ENCODE data around the gene CNOT2.
"Not testable (repeated sequence)": the region's sequence is repeated elsewhere in the genome, so short reads cannot be mapped to it uniquely, and the experiment has no call there.

CNOT2 gene

GRCh38 chr12:70389678-70390077, 146.4 kb downstream of the CNOT2 start:
- no peaks in the 10 kb centered on the region for H3K36me3 ChIP-seq (ENCODE audit: low read length)

DNA sequence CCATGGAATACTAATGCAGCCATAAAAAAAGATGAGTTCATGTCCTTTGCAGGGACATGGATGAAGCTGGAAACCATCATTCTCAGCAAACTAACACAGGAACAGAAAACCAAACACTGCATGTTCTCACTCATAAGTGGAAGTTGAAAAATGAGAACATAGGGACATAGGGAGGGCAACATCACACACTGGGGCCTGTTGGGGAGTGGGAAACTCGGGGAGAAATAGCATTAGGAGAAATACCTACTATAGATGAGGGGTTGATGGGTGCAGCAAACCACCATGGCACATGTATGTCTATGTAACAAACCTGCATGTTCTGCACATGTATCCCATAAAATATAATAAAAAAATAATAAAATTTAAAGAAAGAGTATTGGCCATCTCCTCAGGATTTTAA, 149.4 kb downstream of the CNOT2 start:
- H3K79me2 ChIP-seq (ENCODE audit: insufficient read depth, low read length); H3K27ac ChIP-seq (ENCODE audit: low read depth, low read length): not testable (repeated sequence)

More at GRCh38 chr12:70389678-70390077, 146.4 kb downstream of the CNOT2 start:
- Histone ChIP-seq H2AFZ (ENCODE audit: low read depth, low read length, severe bottlenecking) (no peak overlapping the region), H3K9ac (ENCODE audit: low read length) (no peak overlapping the region), H3K27me3 (ENCODE audit: low read length) (no peaks in the 10 kb centered on the region), H3K27ac (ENCODE audit: low read depth, low read length) (no peak overlapping the region), H3K4me3 (ENCODE audit: insufficient read depth, low read length, poor library complexity, severe bottlenecking) (no peak overlapping the region), H3K79me2 (ENCODE audit: insufficient read depth, low read length) (no peaks in the 10 kb centered on the region), H3K9me2 (replicated peaks; ENCODE audit: insufficient read depth, low read length) (no peaks in the 10 kb centered on the region), H3K9me3 (ENCODE audit: insufficient read depth, low read length) (no peaks in the 10 kb centered on the region), H3K4me2 (ENCODE audit: low read depth, low read length, poor library complexity, severe bottlenecking) (no peak overlapping the region), H3F3A (ENCODE audit: insufficient read depth) (no peaks in the 10 kb centered on the region), H4K20me1 (ENCODE audit: low read depth, low read length) (no peaks in the 10 kb centered on the region)
- no peak for TF ChIP-seq EZH2phosphoT487 (conservative IDR thresholded peaks at IDR 0.05; ENCODE audit: low read length)
- TF ChIP-seq, protein P1, sequence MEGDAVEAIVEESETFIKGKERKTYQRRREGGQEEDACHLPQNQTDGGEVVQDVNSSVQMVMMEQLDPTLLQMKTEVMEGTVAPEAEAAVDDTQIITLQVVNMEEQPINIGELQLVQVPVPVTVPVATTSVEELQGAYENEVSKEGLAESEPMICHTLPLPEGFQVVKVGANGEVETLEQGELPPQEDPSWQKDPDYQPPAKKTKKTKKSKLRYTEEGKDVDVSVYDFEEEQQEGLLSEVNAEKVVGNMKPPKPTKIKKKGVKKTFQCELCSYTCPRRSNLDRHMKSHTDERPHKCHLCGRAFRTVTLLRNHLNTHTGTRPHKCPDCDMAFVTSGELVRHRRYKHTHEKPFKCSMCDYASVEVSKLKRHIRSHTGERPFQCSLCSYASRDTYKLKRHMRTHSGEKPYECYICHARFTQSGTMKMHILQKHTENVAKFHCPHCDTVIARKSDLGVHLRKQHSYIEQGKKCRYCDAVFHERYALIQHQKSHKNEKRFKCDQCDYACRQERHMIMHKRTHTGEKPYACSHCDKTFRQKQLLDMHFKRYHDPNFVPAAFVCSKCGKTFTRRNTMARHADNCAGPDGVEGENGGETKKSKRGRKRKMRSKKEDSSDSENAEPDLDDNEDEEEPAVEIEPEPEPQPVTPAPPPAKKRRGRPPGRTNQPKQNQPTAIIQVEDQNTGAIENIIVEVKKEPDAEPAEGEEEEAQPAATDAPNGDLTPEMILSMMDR (IDR thresholded peaks at IDR 0.05; ENCODE audit: insufficient read depth, low read length, poor library complexity, severe bottlenecking) = no peak

DNA sequence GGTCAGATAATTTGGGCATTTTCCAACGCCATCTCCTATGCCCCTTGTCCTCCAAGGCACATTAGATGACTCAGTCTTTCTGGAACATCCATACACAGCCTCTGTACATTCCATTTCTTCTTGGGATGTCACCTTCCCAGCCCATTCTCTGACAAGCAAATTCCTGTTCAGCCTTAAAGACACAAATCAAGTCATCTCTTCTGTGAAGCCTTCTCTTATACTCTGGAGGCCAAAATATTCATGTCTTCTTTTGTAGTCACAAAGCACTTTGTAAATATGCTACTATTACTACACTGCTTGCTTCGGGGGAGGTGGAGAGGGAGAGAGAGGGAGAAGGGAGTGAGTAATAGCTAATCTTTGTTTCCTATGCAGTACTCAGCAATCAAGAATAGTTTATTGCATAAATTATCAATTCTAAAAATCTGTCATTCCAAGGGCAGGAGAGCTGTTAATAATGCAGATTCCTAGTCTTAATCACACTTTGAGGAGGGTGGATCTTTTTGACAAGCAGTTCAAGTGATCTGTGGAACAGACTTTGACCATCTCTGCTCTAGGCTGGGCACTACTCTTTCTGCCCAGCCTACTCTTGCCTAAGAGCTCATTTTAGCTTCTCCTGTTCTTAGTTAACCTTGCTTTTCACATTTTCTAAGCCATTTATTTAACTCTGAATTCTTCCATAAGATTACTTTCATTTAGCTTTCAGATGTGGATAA, 150.7 kb downstream of the CNOT2 start:
- Histone ChIP-seq H3K27ac (ENCODE audit: low read depth, low read length) (no peak overlapping the region), H3F3A (ENCODE audit: insufficient read depth) (no peaks in the 10 kb centered on the region), H2AFZ (ENCODE audit: low read depth, low read length, severe bottlenecking) (no peak overlapping the region), H3K9me3 (ENCODE audit: insufficient read depth, low read length) (no peaks in the 10 kb centered on the region), H3K4me3 (ENCODE audit: insufficient read depth, low read length, poor library complexity, severe bottlenecking) (no peak overlapping the region), H3K4me2 (ENCODE audit: low read depth, low read length, poor library complexity, severe bottlenecking) (no peak overlapping the region), H4K20me1 (ENCODE audit: low read depth, low read length) (no peaks in the 10 kb centered on the region), H3K9me2 (replicated peaks; ENCODE audit: insufficient read depth, low read length) (no peaks in the 10 kb centered on the region), H3K27me3 (ENCODE audit: low read length) (no peaks in the 10 kb centered on the region), H3K36me3 (ENCODE audit: low read length) (no peaks in the 10 kb centered on the region), H3K79me2 (ENCODE audit: insufficient read depth, low read length) (no peaks in the 10 kb centered on the region), H3K9ac (ENCODE audit: low read length) (no peak overlapping the region)
- TF ChIP-seq, protein P1 (IDR thresholded peaks at IDR 0.05; ENCODE audit: insufficient read depth, low read length, poor library complexity, severe bottlenecking) = no peak
- no peak for TF ChIP-seq EZH2phosphoT487 (conservative IDR thresholded peaks at IDR 0.05; ENCODE audit: low read length)

More for the DNA sequence above, 149.4 kb downstream of the CNOT2 start:
- not testable (repeated sequence) for H3K9me3 ChIP-seq (ENCODE audit: insufficient read depth, low read length); H3K9ac ChIP-seq (ENCODE audit: low read length); H3K4me2 ChIP-seq (ENCODE audit: low read depth, low read length, poor library complexity, severe bottlenecking); H3K36me3 ChIP-seq (ENCODE audit: low read length); H3K9me2 ChIP-seq (replicated peaks; ENCODE audit: insufficient read depth, low read length); H3K27me3 ChIP-seq (ENCODE audit: low read length); H3F3A ChIP-seq (ENCODE audit: insufficient read depth); H3K4me3 ChIP-seq (ENCODE audit: insufficient read depth, low read length, poor library complexity, severe bottlenecking); H4K20me1 ChIP-seq (ENCODE audit: low read depth, low read length); H2AFZ ChIP-seq (ENCODE audit: low read depth, low read length, severe bottlenecking)

DNA sequence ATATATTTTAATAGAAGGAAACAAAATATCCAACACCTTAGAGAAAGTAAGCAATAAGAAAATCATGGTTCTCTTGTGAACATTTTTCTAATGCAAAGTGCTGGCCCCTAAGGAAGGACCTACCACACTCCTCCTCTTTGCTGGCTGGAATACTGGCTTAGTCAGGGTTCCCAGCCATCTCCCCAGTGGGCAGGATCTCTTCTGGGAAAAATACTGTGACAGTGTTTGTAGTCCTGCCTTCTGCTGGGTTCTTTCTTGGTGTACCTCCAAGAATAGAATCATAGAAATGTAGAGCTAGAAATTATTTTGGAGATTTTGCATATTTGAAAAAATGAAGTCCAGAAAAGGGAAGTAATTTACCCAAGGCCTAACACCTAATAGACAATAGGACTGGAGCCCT, 154.8 kb downstream of the CNOT2 start:
- H3K9ac ChIP-seq (ENCODE audit: low read length) = no peak overlapping the region
- H3K27ac ChIP-seq (ENCODE audit: low read depth, low read length) = no peak overlapping the region
- H3K4me3 ChIP-seq (ENCODE audit: insufficient read depth, low read length, poor library complexity, severe bottlenecking) = no peak overlapping the region
- H3K9me3 ChIP-seq (ENCODE audit: insufficient read depth, low read length) = no peaks in the 10 kb centered on the region
- no peaks in the 10 kb centered on the region for H3K36me3 ChIP-seq (ENCODE audit: low read length)
- no peak for TF ChIP-seq EZH2phosphoT487 (conservative IDR thresholded peaks at IDR 0.05; ENCODE audit: low read length)
- TF ChIP-seq, protein P1 (IDR thresholded peaks at IDR 0.05; ENCODE audit: insufficient read depth, low read length, poor library complexity, severe bottlenecking) = no peak
- H3K79me2 ChIP-seq (ENCODE audit: insufficient read depth, low read length) = no peaks in the 10 kb centered on the region
- H3K27me3 ChIP-seq (ENCODE audit: low read length) = no peaks in the 10 kb centered on the region
- no peaks in the 10 kb centered on the region for H4K20me1 ChIP-seq (ENCODE audit: low read depth, low read length)
- H3K9me2 ChIP-seq (replicated peaks; ENCODE audit: insufficient read depth, low read length) = no peaks in the 10 kb centered on the region
- no peak overlapping the region for H3K4me2 ChIP-seq (ENCODE audit: low read depth, low read length, poor library complexity, severe bottlenecking)
- H3F3A ChIP-seq (ENCODE audit: insufficient read depth) = no peaks in the 10 kb centered on the region
- H2AFZ ChIP-seq (ENCODE audit: low read depth, low read length, severe bottlenecking) = no peak overlapping the region

All from SU-DHL-6 (cell line).